Measurements from ENCODE around the gene PAX6.

Gene PAX6

DNA sequence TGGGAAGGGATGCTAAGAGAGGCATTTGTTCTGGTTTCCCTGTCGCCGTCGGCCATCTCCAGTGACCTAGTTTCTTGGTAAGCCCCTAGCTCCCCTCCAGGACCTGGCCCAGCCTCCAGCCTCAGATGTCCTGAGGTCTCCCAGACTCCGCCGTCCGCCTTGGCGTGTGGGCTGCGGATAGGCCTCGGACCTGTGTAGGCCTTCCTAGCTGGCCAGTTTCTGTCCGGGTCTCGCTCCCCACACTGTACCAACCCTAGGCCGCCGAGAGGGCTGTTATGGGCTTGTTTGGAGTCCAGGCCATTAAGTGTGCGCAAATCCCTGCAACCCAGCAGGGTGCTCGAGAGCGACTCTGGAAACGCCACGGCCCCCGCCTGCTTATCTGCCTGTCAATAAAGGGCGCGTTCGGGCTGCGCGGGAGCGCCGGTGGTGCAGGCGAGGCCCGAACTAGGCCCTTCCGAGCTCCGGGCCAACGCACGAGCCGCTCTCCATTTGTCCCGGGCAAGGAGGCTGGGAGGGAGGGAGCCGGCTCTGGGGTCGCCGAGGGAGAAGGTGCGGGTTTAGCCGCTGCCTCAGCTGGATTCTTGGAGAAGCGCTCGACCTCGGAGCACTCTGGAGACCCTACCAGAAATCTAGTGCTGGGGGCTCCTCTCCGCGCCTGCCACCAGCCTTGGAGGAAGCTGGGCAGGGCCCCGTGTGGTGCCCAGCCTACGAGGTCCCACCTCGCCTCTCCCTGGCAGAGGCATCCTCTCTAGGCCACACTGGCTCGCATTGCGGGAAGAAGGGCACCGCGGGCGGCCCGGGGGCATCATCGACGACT is 8.7 kb upstream of the PAX6 start:
- TF ChIP-seq, protein P1, sequence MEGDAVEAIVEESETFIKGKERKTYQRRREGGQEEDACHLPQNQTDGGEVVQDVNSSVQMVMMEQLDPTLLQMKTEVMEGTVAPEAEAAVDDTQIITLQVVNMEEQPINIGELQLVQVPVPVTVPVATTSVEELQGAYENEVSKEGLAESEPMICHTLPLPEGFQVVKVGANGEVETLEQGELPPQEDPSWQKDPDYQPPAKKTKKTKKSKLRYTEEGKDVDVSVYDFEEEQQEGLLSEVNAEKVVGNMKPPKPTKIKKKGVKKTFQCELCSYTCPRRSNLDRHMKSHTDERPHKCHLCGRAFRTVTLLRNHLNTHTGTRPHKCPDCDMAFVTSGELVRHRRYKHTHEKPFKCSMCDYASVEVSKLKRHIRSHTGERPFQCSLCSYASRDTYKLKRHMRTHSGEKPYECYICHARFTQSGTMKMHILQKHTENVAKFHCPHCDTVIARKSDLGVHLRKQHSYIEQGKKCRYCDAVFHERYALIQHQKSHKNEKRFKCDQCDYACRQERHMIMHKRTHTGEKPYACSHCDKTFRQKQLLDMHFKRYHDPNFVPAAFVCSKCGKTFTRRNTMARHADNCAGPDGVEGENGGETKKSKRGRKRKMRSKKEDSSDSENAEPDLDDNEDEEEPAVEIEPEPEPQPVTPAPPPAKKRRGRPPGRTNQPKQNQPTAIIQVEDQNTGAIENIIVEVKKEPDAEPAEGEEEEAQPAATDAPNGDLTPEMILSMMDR (IDR thresholded peaks at IDR 0.05; ENCODE audit: low read depth, low read length, missing control alignments) = no peak
- in situ Hi-C loops (cut with HindIII; ENCODE audit: low sequenced_read_pairs) = no loop called here
- DNase-seq (ENCODE audit: low read depth) = no peak
- no peak overlapping the region for H3K4me3 ChIP-seq (ENCODE audit: low read depth, low read length)

DNA sequence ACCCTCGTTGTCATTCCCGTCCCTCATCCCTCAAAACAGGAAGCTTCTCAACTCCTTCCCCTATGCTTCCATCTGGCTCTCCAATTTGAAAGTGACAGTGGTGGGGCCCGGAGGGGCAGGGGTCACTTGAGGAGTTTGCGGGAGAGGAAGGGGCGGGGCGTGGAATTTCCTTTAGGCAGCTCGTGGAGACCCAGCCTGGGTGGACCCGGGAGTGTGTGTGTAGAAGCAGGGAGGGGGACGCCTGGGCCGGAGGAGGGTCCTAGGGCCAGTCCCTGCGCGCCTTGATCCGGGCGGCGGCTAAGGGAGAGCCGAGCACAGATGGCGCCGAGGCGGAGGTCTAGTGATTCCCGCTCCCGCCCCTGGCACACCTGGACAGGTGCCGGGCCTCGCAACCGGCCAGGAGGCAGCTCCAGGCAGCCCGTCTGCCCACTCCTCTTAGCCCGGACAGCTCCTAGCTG is 7.8 kb upstream of the PAX6 start:
- TF ChIP-seq, protein P1 (IDR thresholded peaks at IDR 0.05; ENCODE audit: low read depth, low read length, missing control alignments) = no peak
- DNase-seq (ENCODE audit: low read depth) = no peak
- in situ Hi-C loops (cut with HindIII; ENCODE audit: low sequenced_read_pairs) = no loop called here
- no peak overlapping the region for H3K4me3 ChIP-seq (ENCODE audit: low read depth, low read length)

DNA sequence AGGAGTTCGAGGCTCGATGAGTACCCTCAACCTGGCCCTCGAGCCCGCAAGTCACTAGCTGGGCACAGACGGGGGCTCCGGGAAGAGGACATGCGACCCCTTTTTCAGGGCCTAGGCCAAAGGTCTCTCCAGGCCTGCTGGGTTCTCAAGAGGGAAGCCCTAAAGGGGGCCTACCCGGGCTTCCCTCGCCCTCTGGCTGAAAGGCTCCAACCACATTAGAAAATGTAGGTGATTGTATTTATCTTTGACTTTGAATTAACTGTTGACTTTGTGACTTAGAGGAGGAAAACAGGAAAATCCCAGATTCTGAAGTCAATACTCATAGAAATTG is 7.3 kb upstream of the PAX6 start:
- no peak for DNase-seq (ENCODE audit: low read depth)
- TF ChIP-seq, protein P1 (IDR thresholded peaks at IDR 0.05; ENCODE audit: low read depth, low read length, missing control alignments) = no peak
- peak overlapping the region; percentile 89 for H3K4me3 ChIP-seq (ENCODE audit: low read depth, low read length)
- in situ Hi-C loops (cut with HindIII; ENCODE audit: low sequenced_read_pairs) = no loop called here

DNA sequence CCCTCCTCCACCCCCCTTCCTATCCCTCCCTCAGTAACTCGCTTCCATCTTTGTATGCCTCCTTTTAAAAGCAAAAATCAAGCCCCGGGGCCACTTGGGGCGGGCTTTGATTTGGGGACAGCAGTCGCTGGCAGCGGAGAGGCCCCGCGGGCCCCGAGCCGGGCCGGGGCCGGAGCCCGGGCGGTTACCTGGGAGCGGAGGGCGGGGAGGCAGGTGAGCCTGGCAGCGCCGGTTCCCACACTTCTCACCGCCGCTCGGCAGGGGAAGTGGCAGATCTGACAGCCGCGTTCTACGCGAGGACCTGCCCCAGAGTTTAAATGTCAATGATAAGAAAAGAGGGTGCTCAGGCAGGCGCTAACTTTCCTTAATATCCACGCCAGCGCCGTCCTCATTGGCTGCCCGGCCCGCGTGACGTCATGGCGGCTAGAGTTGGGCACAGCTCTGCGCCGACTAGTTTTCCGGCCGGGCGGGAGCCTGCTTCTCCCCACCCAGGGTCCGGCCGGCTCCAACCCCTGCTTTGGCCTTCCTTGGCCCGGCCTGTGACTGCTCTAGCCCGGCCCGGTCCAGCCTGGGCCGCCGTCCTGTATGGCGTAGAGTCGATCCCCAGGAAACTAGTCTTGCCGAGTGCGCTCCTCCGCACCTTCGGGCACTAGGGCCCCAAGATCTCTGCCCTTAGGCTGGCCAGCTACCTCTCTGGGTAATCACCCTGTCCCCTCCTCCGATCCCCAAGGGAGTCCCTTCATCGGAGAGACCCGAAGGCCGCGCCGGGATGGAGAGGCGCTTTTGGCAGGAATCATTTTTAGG is 6.7 kb upstream of the PAX6 start:
- TF ChIP-seq, protein P1 (IDR thresholded peaks at IDR 0.05; ENCODE audit: low read depth, low read length, missing control alignments) = no peak
- DNase-seq (ENCODE audit: low read depth) = no peak
- in situ Hi-C loops (cut with HindIII; ENCODE audit: low sequenced_read_pairs) = no loop called here
- H3K4me3 ChIP-seq (ENCODE audit: low read depth, low read length) = peak overlapping the region; percentile 89

DNA sequence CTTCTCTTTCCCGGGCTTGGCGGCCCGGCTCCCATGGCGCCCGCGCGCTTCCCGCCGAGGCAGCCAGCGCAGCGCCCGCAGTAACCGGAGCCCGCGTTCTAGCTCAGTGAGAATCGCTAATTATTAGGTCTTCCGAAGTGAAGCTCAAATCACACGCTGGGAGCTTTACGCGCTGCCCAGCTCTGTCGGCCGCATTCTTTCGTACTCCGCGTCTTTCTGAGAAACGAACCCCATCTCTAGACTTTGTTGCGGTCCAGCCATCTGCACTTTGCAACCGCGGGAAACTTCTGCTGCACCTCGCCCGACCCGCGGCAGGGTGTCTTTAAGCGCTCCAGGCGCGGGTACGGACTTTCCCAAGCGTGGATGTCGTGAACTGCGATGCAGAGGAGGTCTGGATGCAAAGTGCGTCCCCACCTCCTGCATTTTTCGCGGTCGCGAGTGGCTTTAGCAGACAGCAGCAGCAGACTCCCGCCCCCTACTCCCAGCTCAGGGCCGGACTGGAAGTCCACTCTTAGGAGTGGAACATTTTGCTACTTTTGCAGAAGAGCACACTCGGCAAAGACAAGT is 6.0 kb upstream of the PAX6 start:
- TF ChIP-seq, protein P1 (IDR thresholded peaks at IDR 0.05; ENCODE audit: low read depth, low read length, missing control alignments) = no peak
- peak overlapping the region; percentile 89 for H3K4me3 ChIP-seq (ENCODE audit: low read depth, low read length)
- in situ Hi-C loops (cut with HindIII; ENCODE audit: low sequenced_read_pairs) = no loop called here
- no peak for DNase-seq (ENCODE audit: low read depth)

DNA sequence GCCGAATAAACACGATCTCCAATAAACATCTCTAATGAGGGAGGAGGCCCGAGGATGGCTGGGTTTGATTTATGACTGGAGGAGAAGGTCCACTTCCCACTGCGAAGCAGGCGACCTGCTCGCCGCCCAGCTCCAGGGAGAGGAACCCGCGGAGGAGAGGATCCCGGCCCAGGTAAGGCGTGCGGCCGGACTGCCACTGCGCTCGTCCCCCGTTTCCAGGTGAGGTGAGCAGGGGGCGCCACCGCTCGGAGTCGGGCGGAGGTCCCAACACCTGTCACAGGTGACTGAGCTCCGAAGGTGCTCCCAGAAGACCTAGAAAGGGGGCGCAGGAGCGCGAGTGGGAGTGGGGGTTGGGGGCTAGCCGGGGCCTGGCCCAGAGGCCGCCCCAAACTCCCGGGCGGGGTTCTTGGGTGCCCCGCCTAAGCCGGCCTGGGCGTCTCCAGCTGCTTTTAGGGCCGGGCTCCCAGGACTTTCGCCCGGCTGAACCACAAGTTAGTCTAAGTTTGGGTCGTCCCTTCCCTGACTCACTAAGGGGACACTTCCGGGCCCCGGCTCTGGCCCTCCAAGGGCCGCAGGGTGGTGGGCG is 5.4 kb upstream of the PAX6 start:
- in situ Hi-C loops (cut with HindIII; ENCODE audit: low sequenced_read_pairs) = no loop called here
- TF ChIP-seq, protein P1 (IDR thresholded peaks at IDR 0.05; ENCODE audit: low read depth, low read length, missing control alignments) = no peak
- peak overlapping the region; percentile 89 for H3K4me3 ChIP-seq (ENCODE audit: low read depth, low read length)
- no peak for DNase-seq (ENCODE audit: low read depth)

All from astrocyte of the cerebellum (primary cell).